HG03378 (cell line): Measurements from ENCODE around the gene SLC12A9.
"Not testable (repeated sequence)": the region's sequence is repeated elsewhere in the genome, so short reads cannot be mapped to it uniquely, and the experiment has no call there.

ENCODE experiments used
- ATAC-seq: cut with Tn5 transposase; IDR thresholded peaks from one replicate; pipeline ENCODE4 v1.9.1; 2021; ENCODE audit warnings: mild to moderate bottlenecking, moderate library complexity; ENCODE audit not compliant: unreplicated experiment

SLC12A9 gene

GRCh38 chr7:100894860-100895700, 42.6 kb downstream of the SLC12A9 start:
- ATAC-seq = no peak

GRCh38 chr7:100895701-100895955, 43.1 kb downstream of the SLC12A9 start, which contains the start of gene ACHE:
ACHE (minus strand) TSS chr7:100895888; CDS start chr7:100894232, 1,656 bp downstream.
- ATAC-seq = no peak

GRCh38 chr7:100895956-100896731, 43.6 kb downstream of the SLC12A9 start:
- no peak for ATAC-seq

GRCh38 chr7:100896732-100897608, 44.5 kb downstream of the SLC12A9 start:
- no peak for ATAC-seq

GRCh38 chr7:100897772-100898454, 45.4 kb downstream of the SLC12A9 start:
- ATAC-seq = no peak

- ATAC-seq = no peak
Observed at GRCh38 chr7:100899432-100899831, 46.9 kb downstream of the SLC12A9 start.

GRCh38 chr7:100900978-100901377, 48.5 kb downstream of the SLC12A9 start:
- ATAC-seq = no peak

GRCh38 chr7:100901921-100902332, 49.4 kb downstream of the SLC12A9 start:
- no peak for ATAC-seq

GRCh38 chr7:100902638-100903037, 50.1 kb downstream of the SLC12A9 start:
- no peak for ATAC-seq

GRCh38 chr7:100908512-100908911, 56.0 kb downstream of the SLC12A9 start:
- no peak for ATAC-seq

GRCh38 chr7:100910443-100910842, 57.9 kb downstream of the SLC12A9 start:
- not testable (repeated sequence) for ATAC-seq

GRCh38 chr7:100911484-100911883, 59.0 kb downstream of the SLC12A9 start:
- no peak for ATAC-seq

- no peak for ATAC-seq
Observed at GRCh38 chr7:100914208-100914878, 61.8 kb downstream of the SLC12A9 start.

GRCh38 chr7:100914879-100915447, 62.5 kb downstream of the SLC12A9 start:
- no peak for ATAC-seq
